Measurements from ENCODE around the gene ERH. TPM values are rescaled to one million over a fixed set of nuclear protein-coding genes. Genes with fewer than 3 reads are reported as not detected.

Gene ERH
- 86.3 and 99.5 TPM in 2 replicates for total RNA-seq

GRCh38 chr14:69398053-69398817 is at the start of gene ERH, which contains the start of gene SLC39A9:
ERH (minus strand) TSS chr14:69398299; CDS start chr14:69398233, 66 bp downstream.
SLC39A9 (plus strand) TSS chr14:69398692; CDS start chr14:69399370, 678 bp downstream.

Other genes with a start within 250 kb of the ERH start
- gene DCAF5, start 245.2 kb downstream of the ERH start, total RNA-seq: 8.4 and 11.1 TPM in 2 replicates
- gene EXD2, start 206.8 kb downstream of the ERH start, total RNA-seq: 18.6 and 22.2 TPM in 2 replicates
- not detected in 2 replicates for gene GALNT16, start 138.1 kb downstream of the ERH start, total RNA-seq
- 119 and 159 TPM in 2 replicates for gene SLC39A9, start 393 bp upstream of the ERH start, total RNA-seq
- gene PLEKHD1, start 86.4 kb upstream of the ERH start, total RNA-seq: under 0.01 TPM in 2 replicates
- gene CCDC177, start 176.6 kb upstream of the ERH start, total RNA-seq: not detected in 2 replicates
- gene SUSD6, start 213.3 kb upstream of the ERH start, total RNA-seq: 6.8 and 20.5 TPM in 2 replicates